DMS 273 (cell line): ENCODE results near the gene UCN2.
"Not testable (repeated sequence)": the region's sequence is repeated elsewhere in the genome, so short reads cannot be mapped to it uniquely, and the experiment has no call there.

Source experiments
- DNase-seq: peaks from one replicate; lab custom pipeline; 2025; ENCODE audit not compliant: unreplicated experiment; lab: John Stamatoyannopoulos, UW

Gene UCN2

GRCh38 chr3:48564022-48564421 is 441 bp upstream of the UCN2 start:
- no peak for DNase-seq

- no peak for DNase-seq
These were observed 1.1 kb downstream of the UCN2 start for GRCh38 chr3:48562367-48563095.

DNA sequence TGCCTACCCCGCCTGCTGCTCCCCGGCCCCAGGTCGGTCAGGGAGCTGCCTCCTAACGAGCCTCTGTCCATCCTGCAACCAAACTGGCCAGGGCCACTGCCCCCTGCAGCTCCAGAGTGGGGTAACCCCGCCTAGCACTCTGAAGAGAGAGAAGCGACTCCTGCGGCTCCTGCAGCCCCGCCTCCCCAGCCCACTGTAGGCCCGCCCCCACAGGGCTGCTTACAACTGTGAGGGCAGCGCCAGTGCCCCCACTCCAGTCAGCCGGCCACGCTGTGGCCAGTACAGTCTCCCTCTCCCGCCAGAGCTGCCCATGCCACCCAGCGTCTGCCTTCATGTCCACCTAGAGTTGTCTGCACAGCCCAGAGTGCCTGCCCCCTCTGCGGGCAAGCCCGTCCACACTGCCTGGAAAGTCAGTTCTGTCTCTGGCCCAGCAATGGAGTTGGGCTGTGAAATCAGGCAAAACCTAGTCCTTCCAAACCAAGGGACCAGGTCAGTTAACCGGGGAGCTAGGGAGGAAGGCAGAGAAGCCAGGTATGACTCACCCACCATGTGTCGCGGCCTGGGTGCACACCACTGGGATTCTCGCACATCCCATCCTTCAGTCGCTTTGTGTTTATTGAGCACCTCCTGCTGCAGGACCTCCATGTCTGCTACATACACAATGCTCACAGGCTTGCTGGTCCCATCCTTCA is 2.4 kb downstream of the UCN2 start:
- peak; percentile 30 for DNase-seq

DNA sequence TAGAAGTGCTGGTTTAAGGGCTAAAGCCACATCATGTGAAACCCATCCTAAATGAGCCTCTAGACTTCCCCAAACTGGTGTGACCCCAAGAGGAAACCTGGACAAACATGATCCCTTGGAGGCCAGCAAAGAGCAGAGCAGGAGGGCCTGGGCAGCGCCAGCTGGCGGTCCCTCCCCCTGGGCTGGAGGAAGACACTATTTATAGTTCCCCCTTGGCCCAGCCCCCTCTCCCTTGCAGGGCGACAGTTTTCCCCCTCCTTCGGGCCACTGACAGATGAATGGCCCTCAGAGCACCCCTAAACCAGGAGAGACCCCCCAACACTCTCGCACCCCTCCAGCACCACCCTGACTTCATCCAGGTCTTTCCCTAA is 2.9 kb downstream of the UCN2 start:
- peak; percentile 44 for DNase-seq

- no peak for DNase-seq
These were observed 5.0 kb downstream of the UCN2 start for GRCh38 chr3:48558493-48559134.

GRCh38 chr3:48556796-48557626 is 6.6 kb downstream of the UCN2 start, which contains the start of gene PFKFB4:
PFKFB4 (minus strand) TSS chr3:48556803; CDS start chr3:48556777, 26 bp downstream.
- DNase-seq = peak; percentile 98

GRCh38 chr3:48555949-48556795 is 7.4 kb downstream of the UCN2 start:
- DNase-seq = no peak

DNA sequence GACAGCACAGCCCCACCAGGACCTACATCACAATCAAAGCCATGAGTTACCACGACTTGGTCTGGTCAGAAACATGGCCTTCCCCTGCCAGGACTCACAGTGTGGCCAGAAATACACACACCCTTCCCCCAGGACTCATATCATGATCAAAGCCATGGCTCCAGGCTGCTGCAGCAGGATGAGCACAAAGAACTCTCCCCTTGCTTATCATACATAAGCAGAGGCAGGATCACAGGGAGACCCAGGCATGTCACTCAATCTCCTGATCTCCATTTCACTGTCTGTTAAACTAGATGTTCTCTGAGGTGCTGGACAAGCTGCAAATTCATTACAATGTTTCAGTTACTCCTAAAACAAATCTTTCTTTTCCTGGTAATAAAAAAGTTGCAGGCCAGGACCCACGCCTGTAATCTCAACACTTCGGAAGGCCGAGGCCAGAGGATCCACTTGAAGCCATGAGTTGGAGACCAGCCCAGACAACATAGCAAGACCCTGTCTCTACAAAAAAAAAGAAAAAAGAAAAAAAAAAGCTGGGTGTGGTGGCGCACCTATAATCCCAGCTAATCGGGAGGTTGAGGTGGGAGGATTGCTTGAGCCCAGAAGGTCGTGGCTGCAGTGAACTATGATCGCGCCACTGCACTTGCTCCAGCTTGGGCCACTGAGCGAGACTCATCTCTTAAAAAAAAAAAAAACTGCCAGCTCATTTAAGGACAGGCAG is 8.2 kb downstream of the UCN2 start:
- DNase-seq = no peak

GRCh38 chr3:48553886-48554845 is 9.4 kb downstream of the UCN2 start:
- no peak for DNase-seq

DNA sequence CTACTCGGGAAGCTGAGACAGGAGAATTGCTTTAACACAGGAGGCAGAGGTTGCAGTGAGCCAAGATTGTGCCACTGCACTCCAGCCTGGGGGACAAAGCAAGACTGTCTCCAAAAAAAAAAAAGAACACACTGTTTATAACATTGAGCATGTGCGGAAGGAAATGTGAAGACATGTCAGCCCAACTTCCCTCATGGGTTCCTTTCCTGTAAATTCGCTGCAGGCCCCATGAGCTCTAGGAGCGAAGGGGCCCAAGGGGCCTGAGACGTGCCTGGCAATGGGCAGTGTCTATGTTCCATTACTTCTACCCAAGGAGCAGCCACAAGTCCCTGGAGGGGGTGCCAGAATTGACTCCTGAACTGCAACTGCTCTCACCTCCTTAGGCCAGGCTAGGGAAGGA is 10.2 kb downstream of the UCN2 start:
- no peak for DNase-seq

DNA sequence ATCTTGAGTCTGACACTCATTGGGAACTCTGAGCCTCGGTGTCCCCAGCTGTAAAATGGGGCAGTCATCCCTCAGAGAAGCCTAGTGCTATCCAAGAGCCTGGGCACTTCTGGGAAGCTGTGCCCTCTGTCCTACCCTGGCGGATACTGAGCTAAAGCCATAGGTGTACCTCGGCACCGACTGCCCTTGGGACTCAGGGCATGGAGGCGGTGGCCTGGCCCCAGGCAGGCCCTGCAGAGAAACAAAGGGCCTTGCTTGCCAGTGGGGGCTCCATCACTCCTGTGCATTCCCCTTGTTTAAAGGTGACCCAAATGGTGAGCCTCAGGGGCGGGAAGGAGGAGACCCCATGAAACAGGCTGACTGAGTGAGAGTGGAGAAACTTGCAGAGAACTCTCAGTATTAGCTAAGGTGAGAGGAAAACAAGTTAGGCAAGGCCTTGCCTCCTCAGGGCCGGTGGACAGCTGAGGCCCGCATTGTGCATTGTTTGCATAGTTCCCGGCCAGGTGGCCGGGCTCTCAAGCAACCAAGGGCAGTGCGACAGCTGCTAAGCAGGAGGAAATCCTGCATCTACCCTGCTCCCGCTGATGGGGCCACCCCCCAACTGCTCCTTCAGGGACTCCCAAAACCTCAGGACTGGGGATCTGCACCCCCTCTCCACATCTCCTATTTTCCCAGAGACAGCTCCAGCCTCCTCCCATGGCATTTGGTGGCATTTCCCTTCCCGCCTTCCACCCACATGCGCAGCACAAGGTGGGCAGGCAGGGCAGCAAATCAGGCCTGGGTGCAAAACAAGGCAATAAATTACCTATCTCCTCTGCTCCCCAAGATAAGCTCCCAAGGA is 11.2 kb downstream of the UCN2 start:
- DNase-seq = no peak

- DNase-seq = not testable (repeated sequence)
These were observed 11.9 kb downstream of the UCN2 start for GRCh38 chr3:48551651-48552050.

GRCh38 chr3:48548729-48549705 is 14.6 kb downstream of the UCN2 start:
- DNase-seq = peak; percentile 84

DNA sequence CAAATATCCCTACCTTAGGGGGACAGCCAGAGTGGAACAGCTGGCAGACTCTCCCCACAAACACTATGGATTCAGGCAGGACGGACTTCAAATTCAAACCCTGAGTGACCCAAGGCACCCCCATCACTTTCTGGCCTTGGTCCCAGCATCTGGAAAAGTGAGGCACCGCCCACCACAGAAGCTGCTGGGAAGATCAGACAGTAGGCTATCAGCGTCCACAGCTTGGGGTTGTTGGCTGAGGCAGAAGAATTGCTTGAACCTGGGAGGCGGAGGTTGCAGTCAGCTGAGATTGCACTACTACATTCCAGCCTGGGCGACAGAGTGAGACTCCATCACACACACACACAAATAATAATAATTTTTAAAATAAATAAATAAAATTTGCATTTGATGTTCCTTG is 15.5 kb downstream of the UCN2 start:
- DNase-seq = no peak

DNA sequence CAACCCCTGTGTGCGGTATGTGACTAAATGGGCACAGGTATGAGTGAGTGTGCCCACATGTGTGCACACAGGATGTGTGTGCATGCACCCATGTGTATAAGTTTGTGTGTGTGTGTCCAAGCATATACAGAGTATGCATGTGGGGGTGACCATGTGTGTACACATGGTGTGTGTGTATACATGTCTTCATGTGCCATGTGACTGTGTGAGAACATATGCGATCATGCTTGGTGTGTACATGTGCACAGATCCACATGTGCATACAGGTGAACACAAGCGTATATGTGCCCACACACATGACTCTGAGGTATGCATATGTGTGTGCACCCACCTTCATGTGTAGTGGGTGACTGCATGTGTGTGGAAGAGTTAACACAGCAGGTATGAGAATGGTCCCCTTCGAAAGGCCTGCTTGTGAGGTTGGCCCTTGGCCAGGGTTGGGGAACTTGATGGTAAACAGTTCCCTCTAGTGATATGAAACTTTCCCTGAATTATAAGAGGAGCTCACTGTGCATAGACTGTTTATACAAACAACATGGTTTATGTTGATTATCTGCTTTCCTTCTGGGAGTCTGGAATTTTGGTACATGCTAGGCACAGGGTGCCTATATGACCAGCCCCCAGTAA is 17.3 kb downstream of the UCN2 start:
- peak; percentile 41 for DNase-seq

DNA sequence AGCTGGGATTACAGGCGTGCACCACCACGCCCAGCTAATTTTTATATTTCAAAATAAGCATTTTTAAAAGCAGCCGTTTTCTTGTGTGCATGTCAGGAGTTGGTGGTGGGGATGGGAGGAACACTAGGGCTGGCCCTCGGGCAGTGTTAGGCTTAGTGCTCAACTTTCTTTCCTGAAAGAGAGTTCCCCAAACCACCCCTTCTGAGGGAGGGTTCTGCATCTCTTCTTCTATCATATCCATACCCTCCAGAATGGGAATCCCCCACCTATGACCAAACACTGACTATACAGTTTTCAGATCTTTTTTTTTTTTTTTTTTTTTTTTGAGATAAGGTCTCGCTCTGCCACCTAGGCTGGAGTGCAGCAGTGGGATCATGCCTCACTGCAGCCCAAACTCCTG is 19.4 kb downstream of the UCN2 start:
- DNase-seq = no peak
